Pancreas (tissue), 10 donors: ENCODE data around the gene CAMLG. TPM values are rescaled to one million over a fixed set of nuclear protein-coding genes. Genes with fewer than 3 reads are reported as not detected.

ENCODE experiments used
- ATAC-seq, 4 donors: fragments of 200-7000 bp; cut with Tn5 transposase; one replicate each; pipeline versions ENCODE4 v1.8.0 to v1.9.1; 2020; ENCODE audit warnings: mild to moderate bottlenecking in 4 of 4, moderate library complexity in 4 of 4
- DNase-seq, 6 donors: peaks; one replicate each; pipeline ENCODE4 v3.0.0-alpha.2; 2020
- FAIRE-seq: peaks from 2 replicates; lab custom pipeline; 2012; peaks lifted over from hg19 to GRCh38; lab: Jason Lieb, UNC
- H3K27ac ChIP-seq, 4 donors: fragments of 200-600 bp; sonication (generic); 1 replicate in 3 of 4; 2 replicates in 1 of 4; pipeline versions ENCODE4 v1.5.0 to v1.8.0; 2020
- H3K27me3 ChIP-seq, 4 donors: fragments of 200-600 bp; one replicate each; pipeline ENCODE4 v1.8.0; 2021
- H3K36me3 ChIP-seq, 3 donors: fragments of 200-600 bp; sonication (generic) in 1 of 3; one replicate each; pipeline versions ENCODE4 v1.5.0 to v1.8.0; 2020 to 2021
- H3K4me1 ChIP-seq, 3 donors: fragments of 200-600 bp; one replicate each; pipeline ENCODE4 v1.8.0; 2021
- H3K4me3 ChIP-seq, 4 donors: fragments of 200-600 bp; sonication (generic) in 2 of 4; one replicate each; pipeline versions ENCODE4 v1.5.0 to v1.8.0; 2020 to 2021
- H3K9me3 ChIP-seq, 4 donors: fragments of 200-600 bp; one replicate each; pipeline ENCODE4 v1.8.0; 2021
- CTCF ChIP-seq, 4 donors: fragments of 200-600 bp; sonication (generic) in 3 of 4; IDR thresholded peaks; one replicate each; pipeline versions ENCODE4 v1.5.0 to v1.8.0; 2021; ENCODE audit warnings: antibody characterized with exemption in 4 of 4
- WGBS, 2 donors: extraction: QIAGEN DNeasy Blood & Tissue Kit; methylation state at CpG; one replicate each; pipeline ENCODE4 v1.1.7; 2013; 5-methylcytosine and 5-hydroxymethylcytosine counted together
- intact Hi-C, 3 donors: fragments of 100-400 bp; cut with DNase I; formaldehyde crosslinking; loops; one replicate each; pipeline versions ENCODE4 v1.11.1 to v1.14.2; 2022
- polyA plus RNA-seq, 2 donors: library from polyadenylated mRNA; stranded (reverse); fragments of 200-250 nt; gene quantifications; one replicate each; pipeline ENCODE4 v1.2.3, GENCODE V29; 2013
- total RNA-seq, 6 donors: library from RNA; stranded (reverse); fragmentation: NEBNext Ultra II Directional in 4 of 6; extraction: Animal tissue kit (Norgen Biotek cat#: 25700) in 4 of 6; gene quantifications; one replicate each; pipeline versions ENCODE4 v1.2.1 to v1.2.4, GENCODE V29; 2021 to 2023
- donor health status: healthy with polysubstance abuse.
- donor health status: DM: no; HTN: no; CAD: no; lungs with moderate emphysema.
- donor health status: DM: no; HTN: no; CAD: no.
- donor health status: control.
- donor health status: control.
- donor health status: Bipolar disorder and iron deficiency.
- donor health status: DM: yes; HTN: yes; CAD: no.
- donor health status: DM: no; HTN: no; CAD: no.
- donor health status: DM: no; HTN: no; CAD: no.
- donor health status: DM: yes; HTN: yes; CAD: no.

CAMLG gene
- total and polyA plus RNA-seq, 8 donors, result 10.1 to 28.3 (median 16.2) TPM

- peaks cover 0 to 57% (median 11%) of the 10 kb centered on the region in 3 donors for H3K36me3 ChIP-seq
- ATAC-seq (no peak), DNase-seq (no peak), FAIRE-seq (no peak)
- H3K4me1 ChIP-seq, result no peaks in the 10 kb centered on the region
- TF ChIP-seq CTCF (IDR thresholded peaks at IDR 0.05), result no peak
- no peaks in the 10 kb centered on the region for H3K27me3 ChIP-seq
- H3K4me3 ChIP-seq, result no peak overlapping the region
- intact Hi-C loops, result no loop called here
- no peak overlapping the region for H3K27ac ChIP-seq
- WGBS, 2 donors, result 94 to 98% methylated on average over 2 of the region's 2 CpGs
- no peaks in the 10 kb centered on the region for H3K9me3 ChIP-seq
These were observed 39.0 kb downstream of the CAMLG start for GRCh38 chr5:134777366-134777765.

- Histone ChIP-seq H3K9me3 (no peaks in the 10 kb centered on the region), H3K4me1 (no peaks in the 10 kb centered on the region), H3K27ac (no peak overlapping the region), H3K36me3 (peaks cover 0 to 68% (median 21%) of the 10 kb centered on the region in 3 donors), H3K27me3 (no peaks in the 10 kb centered on the region), H3K4me3 (no peak overlapping the region)
- TF ChIP-seq CTCF (IDR thresholded peaks at IDR 0.05), result no peak
- DNase-seq (no peak), ATAC-seq (no peak), FAIRE-seq (no peak)
- intact Hi-C loops, result no loop called here
- WGBS, 2 donors, result 61 to 69% methylated on average over 4 of the region's 4 CpGs
These were observed 46.0 kb downstream of the CAMLG start for GRCh38 chr5:134784241-134784920.

- DNase-seq, result no peak
- H3K4me1 ChIP-seq, result no peaks in the 10 kb centered on the region
- no peak overlapping the region for H3K27ac ChIP-seq
- peaks cover 0 to 74% (median 21%) of the 10 kb centered on the region in 3 donors for H3K36me3 ChIP-seq
- H3K27me3 ChIP-seq, result no peaks in the 10 kb centered on the region
- no peak for TF ChIP-seq CTCF (IDR thresholded peaks at IDR 0.05)
- H3K9me3 ChIP-seq, result no peaks in the 10 kb centered on the region
- ATAC-seq, result no peak
- 71 to 73% methylated on average over 3 of the region's 3 CpGs for WGBS, 2 donors
- intact Hi-C loops, result no loop called here
- no peak for FAIRE-seq
- H3K4me3 ChIP-seq, result no peak overlapping the region
These were observed 46.7 kb downstream of the CAMLG start for GRCh38 chr5:134784946-134785620.

- no peak for TF ChIP-seq CTCF (IDR thresholded peaks at IDR 0.05)
- Histone ChIP-seq H3K9me3 (no peaks in the 10 kb centered on the region), H3K27ac (no peak overlapping the region), H3K4me3 (no peak overlapping the region), H3K4me1 (no peaks in the 10 kb centered on the region), H3K36me3 (peaks cover 0 to 76% (median 19%) of the 10 kb centered on the region in 3 donors), H3K27me3 (no peaks in the 10 kb centered on the region)
- no peak for ATAC-seq
- intact Hi-C loops, result no loop called here
- no peak for DNase-seq
- WGBS, 2 donors, result 100% methylated on average over 1 of the region's 1 CpG
- FAIRE-seq, result no peak
These were observed 49.3 kb downstream of the CAMLG start for GRCh38 chr5:134787692-134788091.

DNA sequence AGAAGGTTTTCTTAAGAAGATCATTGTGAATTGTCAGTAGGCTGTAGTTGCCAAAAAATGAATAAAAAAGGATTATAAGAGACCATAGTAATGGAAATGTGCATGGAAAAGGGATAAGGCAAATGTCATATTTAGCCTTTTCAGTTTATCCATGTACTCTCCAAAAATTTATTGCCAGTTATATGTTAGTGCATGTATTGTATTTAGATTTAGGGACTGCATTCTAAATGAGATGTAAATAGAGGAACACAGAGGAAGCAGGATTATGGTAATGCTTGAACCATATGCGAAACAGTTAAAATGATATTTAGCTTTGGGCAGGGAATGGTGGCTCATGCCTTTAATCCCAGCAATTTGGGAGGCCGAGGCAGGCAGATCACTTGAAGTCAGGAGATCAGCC is 53.2 kb downstream of the CAMLG start:
- Histone ChIP-seq H3K9me3 (no peaks in the 10 kb centered on the region), H3K4me1 (no peaks in the 10 kb centered on the region), H3K27ac (no peak overlapping the region), H3K4me3 (no peak overlapping the region), H3K36me3 (peaks cover 0 to 60% (median 12%) of the 10 kb centered on the region in 3 donors), H3K27me3 (no peaks in the 10 kb centered on the region)
- no peak for TF ChIP-seq CTCF (IDR thresholded peaks at IDR 0.05)
- DNase-seq (no peak), FAIRE-seq (no peak), ATAC-seq (no peak)
- intact Hi-C loops, result no loop called here
- 97 to 100% methylated on average over 2 of the region's 2 CpGs for WGBS, 2 donors
